Vagina (tissue), 2 donors: ENCODE measurements around the gene CDH4.

Experiments used
- POLR2AphosphoS5 ChIP-seq, 2 donors: sonication (generic); formaldehyde crosslinking; IDR thresholded peaks; one replicate each; pipeline ENCODE4 v1.9.0; 2017; ENCODE audit warnings: antibody characterized with exemption in 2 of 2, mild to moderate bottlenecking in 2 of 2, low read depth in 1 of 2; ENCODE audit not compliant: insufficient read depth in 1 of 2
- TF ChIP-seq, protein P1 (sequence below), 3 experiments: fragments of 450-650 bp in 2 of 3; fragments of 200-600 bp in 1 of 3; sonication (generic) in 1 of 3; IDR thresholded peaks; one replicate each; pipeline ENCODE4 v1.5.1; 2017 to 2019; ENCODE audit warnings: antibody characterized with exemption in 3 of 3, mild to moderate bottlenecking in 2 of 3, moderate library complexity in 2 of 3

DNA sequence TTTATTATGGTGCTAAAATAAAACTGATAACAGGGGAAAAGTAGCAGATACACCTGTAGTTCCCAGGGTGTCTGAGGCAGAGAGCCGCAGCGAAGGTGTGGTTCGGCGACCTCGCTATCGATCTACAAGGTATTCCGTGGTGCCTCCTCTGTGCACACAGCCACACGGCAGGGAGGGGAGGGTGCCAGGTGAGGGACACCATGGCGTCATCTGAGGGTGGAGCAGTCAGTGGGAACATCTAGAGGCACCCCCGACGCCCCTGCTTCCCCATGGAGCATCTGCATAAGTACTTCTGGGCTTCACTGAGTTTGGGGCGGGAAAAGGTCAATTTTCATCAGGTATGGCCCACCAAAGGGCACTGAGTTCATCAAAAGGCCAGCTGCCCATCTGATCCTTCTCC lies 570.3 kb downstream of the CDH4 start:
- TF ChIP-seq, protein P1, sequence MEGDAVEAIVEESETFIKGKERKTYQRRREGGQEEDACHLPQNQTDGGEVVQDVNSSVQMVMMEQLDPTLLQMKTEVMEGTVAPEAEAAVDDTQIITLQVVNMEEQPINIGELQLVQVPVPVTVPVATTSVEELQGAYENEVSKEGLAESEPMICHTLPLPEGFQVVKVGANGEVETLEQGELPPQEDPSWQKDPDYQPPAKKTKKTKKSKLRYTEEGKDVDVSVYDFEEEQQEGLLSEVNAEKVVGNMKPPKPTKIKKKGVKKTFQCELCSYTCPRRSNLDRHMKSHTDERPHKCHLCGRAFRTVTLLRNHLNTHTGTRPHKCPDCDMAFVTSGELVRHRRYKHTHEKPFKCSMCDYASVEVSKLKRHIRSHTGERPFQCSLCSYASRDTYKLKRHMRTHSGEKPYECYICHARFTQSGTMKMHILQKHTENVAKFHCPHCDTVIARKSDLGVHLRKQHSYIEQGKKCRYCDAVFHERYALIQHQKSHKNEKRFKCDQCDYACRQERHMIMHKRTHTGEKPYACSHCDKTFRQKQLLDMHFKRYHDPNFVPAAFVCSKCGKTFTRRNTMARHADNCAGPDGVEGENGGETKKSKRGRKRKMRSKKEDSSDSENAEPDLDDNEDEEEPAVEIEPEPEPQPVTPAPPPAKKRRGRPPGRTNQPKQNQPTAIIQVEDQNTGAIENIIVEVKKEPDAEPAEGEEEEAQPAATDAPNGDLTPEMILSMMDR (IDR thresholded peaks at IDR 0.05): no peak
- TF ChIP-seq POLR2AphosphoS5 (IDR thresholded peaks at IDR 0.05; ENCODE audit: insufficient read depth in 1 of 2, low read depth in 1 of 2): no peak
